GM15510 (cell line): ENCODE measurements around the gene SELENON.
A peak's percentile ranks its signal among the peaks of the same experiment; 100 is the strongest.

Experiments used
- POLR2A ChIP-seq: IDR thresholded peaks from 3 replicates; pipeline ENCODE4 v1.6.1; 2011; ENCODE audit warnings: borderline replicate concordance; ENCODE audit not compliant: insufficient read length; ENCODE audit errors: extremely low read depth

Gene SELENON

GRCh38 chr1:25836695-25837094, 36.7 kb downstream of the SELENON start:
- no peak for TF ChIP-seq POLR2A

DNA sequence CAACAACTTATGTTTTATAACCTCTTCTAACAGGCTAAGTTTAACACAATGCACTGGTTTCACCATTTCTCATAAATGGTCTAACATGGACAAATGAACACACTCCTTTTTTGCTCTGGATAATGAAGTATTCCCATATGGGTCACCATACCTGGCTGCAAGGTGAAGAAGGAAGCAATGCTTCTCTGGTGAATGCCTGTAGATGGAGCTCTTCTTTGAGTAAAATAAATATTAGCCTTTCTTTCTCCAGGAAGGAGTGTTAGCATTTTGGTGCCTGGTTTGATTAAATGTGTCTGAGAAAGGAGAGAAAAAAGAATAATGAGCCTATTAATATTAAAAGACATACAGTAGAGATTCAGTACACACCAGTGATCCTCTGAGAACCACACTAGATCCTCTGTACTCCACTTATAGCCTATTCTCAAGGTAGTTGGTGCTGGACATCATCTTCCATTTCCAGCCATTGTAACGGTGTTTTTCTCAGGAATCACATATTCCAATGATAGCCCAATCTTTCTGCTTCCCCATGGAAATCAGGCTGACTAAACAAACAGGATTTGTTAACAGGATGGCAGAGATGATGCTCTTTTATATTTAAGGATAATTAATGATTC, 37.4 kb downstream of the SELENON start:
- no peak for TF ChIP-seq POLR2A

GRCh38 chr1:25843483-25843882, 43.5 kb downstream of the SELENON start:
- TF ChIP-seq POLR2A: no peak

DNA sequence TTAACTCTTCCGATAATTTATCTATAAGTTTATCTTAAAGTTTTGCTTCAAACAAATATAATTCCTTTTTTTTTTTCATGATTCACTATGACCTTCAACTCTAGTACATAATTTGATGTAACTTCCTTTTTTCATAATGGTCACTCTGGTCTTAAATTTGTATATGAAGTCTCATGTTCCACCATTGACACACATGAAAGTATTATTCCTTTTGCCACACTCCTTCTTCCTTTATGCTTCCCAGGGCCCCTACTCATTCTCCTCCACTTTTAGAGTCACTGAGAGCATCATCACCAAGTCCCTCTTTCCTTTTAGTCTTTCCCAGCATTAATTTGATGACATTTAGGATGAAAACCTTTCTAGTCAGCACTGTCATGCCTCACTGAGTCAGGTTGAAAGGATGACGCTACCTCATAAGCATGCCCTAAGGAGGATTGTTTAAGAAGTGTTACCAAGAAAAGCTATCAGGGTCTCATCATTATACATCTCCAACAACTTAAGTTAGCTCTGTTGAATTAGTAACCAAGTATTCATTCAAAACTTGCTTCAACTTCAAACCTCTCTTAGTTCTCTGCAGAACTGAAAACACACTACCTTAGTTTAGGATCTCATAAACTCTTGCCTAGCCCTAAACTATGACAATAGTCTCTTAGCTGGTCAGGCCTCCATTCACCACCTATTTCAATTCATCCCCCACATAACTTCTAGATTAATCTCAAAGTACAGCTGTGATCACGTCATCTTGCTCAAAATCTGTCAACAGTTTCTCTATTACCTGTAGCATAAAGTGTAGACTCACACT, 44.7 kb downstream of the SELENON start:
- TF ChIP-seq POLR2A: no peak

- TF ChIP-seq POLR2A: no peak
Observed at GRCh38 chr1:25845664-25846063, 45.7 kb downstream of the SELENON start.

DNA sequence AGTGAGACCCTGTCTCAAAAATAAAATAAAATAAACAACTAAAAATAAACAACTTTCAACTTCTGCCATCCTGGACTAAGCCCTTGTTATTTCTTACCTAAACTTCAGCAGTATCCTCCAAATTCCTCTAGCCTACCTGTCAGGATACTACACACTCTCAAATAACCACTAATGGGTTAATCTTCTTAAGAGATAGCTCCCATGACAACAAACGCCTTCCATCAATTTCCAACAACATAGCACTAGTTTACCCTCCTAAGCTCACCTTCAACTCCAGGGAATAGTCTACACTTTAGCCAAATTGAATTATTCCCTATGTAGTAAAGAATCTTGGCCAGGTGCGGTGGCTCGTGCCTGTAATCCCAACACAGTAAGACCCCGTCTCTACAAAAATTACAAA, 47.9 kb downstream of the SELENON start:
- no peak for TF ChIP-seq POLR2A

DNA sequence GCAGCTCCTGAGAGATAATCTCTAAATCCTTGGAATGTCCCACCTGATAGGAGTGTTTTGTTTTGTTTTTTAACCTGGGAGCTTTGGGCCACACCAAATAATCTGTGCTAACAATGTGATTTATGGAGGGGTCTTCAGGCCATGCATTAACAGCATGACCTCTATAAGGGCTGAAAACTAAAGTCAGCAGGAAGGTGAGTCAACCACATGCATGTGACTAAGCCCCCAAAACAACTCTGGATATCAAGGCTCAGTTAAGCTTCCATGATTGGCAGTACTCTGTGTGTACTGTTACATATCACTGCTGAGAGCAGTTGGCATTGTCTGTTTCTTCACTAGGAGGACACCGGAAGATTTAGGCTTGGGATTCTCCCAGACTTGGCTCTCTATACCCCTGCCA, 48.5 kb downstream of the SELENON start:
- no peak for TF ChIP-seq POLR2A

DNA sequence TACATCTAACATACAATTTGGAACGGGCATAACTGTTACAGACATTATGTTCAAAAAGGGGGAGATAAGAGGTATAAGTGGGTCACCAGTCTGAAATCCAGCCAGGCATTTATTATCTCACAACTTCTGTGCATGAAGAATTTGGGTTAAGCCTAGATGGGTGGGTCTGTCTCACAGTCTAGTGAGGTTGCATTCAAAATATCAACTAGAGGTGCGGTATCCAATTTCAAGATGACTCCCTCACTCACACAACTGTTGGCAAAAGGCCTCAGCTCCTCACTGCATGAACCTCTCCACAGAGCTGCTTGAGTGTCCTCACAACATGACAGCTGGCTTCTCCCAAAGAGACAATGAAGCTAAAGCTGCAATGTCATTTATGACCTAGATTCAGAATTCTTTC, 54.6 kb downstream of the SELENON start:
- no peak for TF ChIP-seq POLR2A

- TF ChIP-seq POLR2A: no peak
Observed at GRCh38 chr1:25856856-25857255, 56.9 kb downstream of the SELENON start.

- no peak for TF ChIP-seq POLR2A
Observed at GRCh38 chr1:25858494-25858893, 58.5 kb downstream of the SELENON start.

GRCh38 chr1:25858906-25859789, 59.2 kb downstream of the SELENON start, which contains the start of gene AUNIP:
TSS of gene AUNIP (minus strand) at chr1:25859457. CDS start at chr1:25859357, 100 bp downstream.
- TF ChIP-seq POLR2A: peak; percentile 89

DNA sequence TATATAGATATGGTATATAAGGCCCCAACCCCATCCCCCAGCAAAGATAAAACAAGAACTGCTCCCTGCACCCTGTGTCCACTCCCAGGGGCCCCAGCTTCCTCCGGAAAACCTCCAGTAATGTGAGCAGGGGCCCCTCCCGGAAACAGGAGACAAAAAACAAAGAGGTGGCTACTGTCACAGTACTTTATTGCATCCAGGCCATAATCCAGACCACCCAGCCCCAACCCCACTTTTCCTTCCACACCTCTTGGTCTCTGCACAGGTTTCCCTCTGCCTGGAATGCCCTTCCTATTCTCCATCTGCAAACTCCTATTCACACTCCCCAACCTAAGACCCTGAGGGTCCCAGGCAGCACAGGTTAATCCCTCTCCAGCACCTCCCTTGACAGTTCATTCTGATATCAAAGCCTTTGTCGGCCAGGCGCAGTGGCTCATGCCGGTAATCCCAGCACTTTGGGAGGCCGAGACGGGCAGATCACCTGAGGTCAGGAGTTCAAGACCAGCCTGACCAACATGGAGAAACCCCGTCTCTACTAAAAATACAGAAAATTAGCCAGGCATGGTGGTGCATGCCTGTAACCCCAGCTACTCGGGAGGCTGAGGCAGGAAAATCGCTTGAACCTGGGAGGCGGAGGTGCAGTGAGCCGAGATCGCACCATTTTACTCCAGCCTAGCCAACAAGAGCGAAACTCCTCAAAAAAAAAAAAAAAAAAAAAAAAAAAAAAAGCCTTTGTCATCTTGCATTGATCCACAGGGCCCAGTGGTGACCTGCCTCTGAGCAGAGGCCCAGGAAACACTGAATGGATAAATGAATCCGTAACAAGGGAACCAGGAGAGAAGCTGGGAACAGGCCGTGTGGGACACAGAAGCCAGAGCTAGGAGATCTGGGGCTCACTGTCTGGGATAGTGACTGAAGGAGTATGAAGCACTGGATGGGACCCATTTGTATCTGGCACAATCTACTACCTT, 61.6 kb downstream of the SELENON start:
- no peak for TF ChIP-seq POLR2A

- no peak for TF ChIP-seq POLR2A
Observed at GRCh38 chr1:25862785-25863485, 62.9 kb downstream of the SELENON start.
